Measurements from ENCODE around the gene ATG9B. TPM values are rescaled to one million over a fixed set of nuclear protein-coding genes. Genes with fewer than 3 reads are reported as not detected.

The ATG9B gene
- total and polyA plus RNA-seq, 2 donors (not counting 1 experiment from before 2014, with no cell fraction given) = under 0.01 to 0.03 TPM

- H3K27me3 ChIP-seq (ENCODE audit: control insufficient read depth, insufficient read depth, low read length) = no peaks in the 10 kb centered on the region
- no peaks in the 10 kb centered on the region for H3K9me3 ChIP-seq (ENCODE audit: control insufficient read depth, insufficient read depth, low read depth, low read length)
- H4K20me1 ChIP-seq (ENCODE audit: control insufficient read depth, extremely low read depth, insufficient read depth, low read length) = no peaks in the 10 kb centered on the region
- H2AFZ ChIP-seq (ENCODE audit: low read length) = no peak overlapping the region
- no peak for DNase-seq (ENCODE audit: low read depth in 2 of 2)
- H3K4me3 ChIP-seq (replicated peaks in 1 of 4; ENCODE audit: control extremely low read depth in 1 of 4, insufficient read depth in 1 of 4, low read depth in 3 of 4, low read length in 4 of 4) = no peak overlapping the region
- peaks cover 14% of the 10 kb centered on the region for H3K79me2 ChIP-seq (ENCODE audit: control insufficient read depth, insufficient read depth, low read length)
- no peak overlapping the region for H3K27ac ChIP-seq (ENCODE audit: insufficient read depth, low read length)
- no peak overlapping the region for H3K9ac ChIP-seq (ENCODE audit: insufficient read depth, low read length)
- peak overlapping the region; percentile 29 for H3K4me2 ChIP-seq (ENCODE audit: extremely low read depth, insufficient read depth, low read length)
- H3K4me1 ChIP-seq (ENCODE audit: control insufficient read depth, extremely low read depth, insufficient read depth, low read length) = peaks cover 15% of the 10 kb centered on the region
- H3K36me3 ChIP-seq (ENCODE audit: control insufficient read depth, insufficient read depth, low read length) = no peaks in the 10 kb centered on the region
- TF ChIP-seq EZH2 (IDR thresholded peaks at IDR 0.05; ENCODE audit: low read length, missing control alignments) = no peak
- TF ChIP-seq CTCF (conservative IDR thresholded peaks at IDR 0.05 in 1 of 2, IDR thresholded peaks at IDR 0.05 in 1 of 2; ENCODE audit: low read depth in 1 of 2, low read length in 2 of 2) = no peak
Observed at GRCh38 chr7:151056283-151056665, 32.0 kb upstream of the ATG9B start.

- Histone ChIP-seq H3K27ac (ENCODE audit: insufficient read depth, low read length) (no peak overlapping the region), H4K20me1 (ENCODE audit: control insufficient read depth, extremely low read depth, insufficient read depth, low read length) (no peaks in the 10 kb centered on the region), H3K27me3 (ENCODE audit: control insufficient read depth, insufficient read depth, low read length) (no peaks in the 10 kb centered on the region), H2AFZ (ENCODE audit: low read length) (no peak overlapping the region), H3K9me3 (ENCODE audit: control insufficient read depth, insufficient read depth, low read depth, low read length) (no peaks in the 10 kb centered on the region), H3K4me1 (ENCODE audit: control insufficient read depth, extremely low read depth, insufficient read depth, low read length) (peaks cover 9% of the 10 kb centered on the region), H3K4me2 (ENCODE audit: extremely low read depth, insufficient read depth, low read length) (no peak overlapping the region), H3K36me3 (ENCODE audit: control insufficient read depth, insufficient read depth, low read length) (no peaks in the 10 kb centered on the region), H3K9ac (ENCODE audit: insufficient read depth, low read length) (no peak overlapping the region), H3K79me2 (ENCODE audit: control insufficient read depth, insufficient read depth, low read length) (no peaks in the 10 kb centered on the region), H3K4me3 (replicated peaks in 1 of 4; ENCODE audit: control extremely low read depth in 1 of 4, insufficient read depth in 1 of 4, low read depth in 3 of 4, low read length in 4 of 4) (no peak overlapping the region)
- no peak for DNase-seq (ENCODE audit: low read depth in 2 of 2)
- TF ChIP-seq CTCF (conservative IDR thresholded peaks at IDR 0.05 in 1 of 2, IDR thresholded peaks at IDR 0.05 in 1 of 2; ENCODE audit: low read depth in 1 of 2, low read length in 2 of 2) = no peak
- no peak for TF ChIP-seq EZH2 (IDR thresholded peaks at IDR 0.05; ENCODE audit: low read length, missing control alignments)
Observed at GRCh38 chr7:151053751-151054150, 29.5 kb upstream of the ATG9B start.

GRCh38 chr7:151053096-151053495, 28.8 kb upstream of the ATG9B start:
- Histone ChIP-seq H3K27me3 (ENCODE audit: control insufficient read depth, insufficient read depth, low read length) (no peaks in the 10 kb centered on the region), H4K20me1 (ENCODE audit: control insufficient read depth, extremely low read depth, insufficient read depth, low read length) (no peaks in the 10 kb centered on the region), H3K36me3 (ENCODE audit: control insufficient read depth, insufficient read depth, low read length) (no peaks in the 10 kb centered on the region), H3K9me3 (ENCODE audit: control insufficient read depth, insufficient read depth, low read depth, low read length) (no peaks in the 10 kb centered on the region), H3K4me3 (replicated peaks in 1 of 4; ENCODE audit: control extremely low read depth in 1 of 4, insufficient read depth in 1 of 4, low read depth in 3 of 4, low read length in 4 of 4) (no peak overlapping the region), H2AFZ (ENCODE audit: low read length) (no peak overlapping the region), H3K9ac (ENCODE audit: insufficient read depth, low read length) (no peak overlapping the region), H3K4me1 (ENCODE audit: control insufficient read depth, extremely low read depth, insufficient read depth, low read length) (peaks cover 3% of the 10 kb centered on the region), H3K27ac (ENCODE audit: insufficient read depth, low read length) (no peak overlapping the region), H3K79me2 (ENCODE audit: control insufficient read depth, insufficient read depth, low read length) (no peaks in the 10 kb centered on the region), H3K4me2 (ENCODE audit: extremely low read depth, insufficient read depth, low read length) (no peak overlapping the region)
- DNase-seq (ENCODE audit: low read depth in 2 of 2) = no peak
- TF ChIP-seq CTCF (conservative IDR thresholded peaks at IDR 0.05 in 1 of 2, IDR thresholded peaks at IDR 0.05 in 1 of 2; ENCODE audit: low read depth in 1 of 2, low read length in 2 of 2) (no peak), EZH2 (IDR thresholded peaks at IDR 0.05; ENCODE audit: low read length, missing control alignments) (no peak)

All from fibroblast of lung (primary cell).